ENCODE measurements around the gene CALR. TPM values are rescaled to one million over a fixed set of nuclear protein-coding genes. Genes with fewer than 3 reads are reported as not detected.
"Not testable (repeated sequence)": the region's sequence is repeated elsewhere in the genome, so short reads cannot be mapped to it uniquely, and the experiment has no call there.

The CALR gene
- total RNA-seq, 1 experiment from 2014 or later: 992 TPM

DNA sequence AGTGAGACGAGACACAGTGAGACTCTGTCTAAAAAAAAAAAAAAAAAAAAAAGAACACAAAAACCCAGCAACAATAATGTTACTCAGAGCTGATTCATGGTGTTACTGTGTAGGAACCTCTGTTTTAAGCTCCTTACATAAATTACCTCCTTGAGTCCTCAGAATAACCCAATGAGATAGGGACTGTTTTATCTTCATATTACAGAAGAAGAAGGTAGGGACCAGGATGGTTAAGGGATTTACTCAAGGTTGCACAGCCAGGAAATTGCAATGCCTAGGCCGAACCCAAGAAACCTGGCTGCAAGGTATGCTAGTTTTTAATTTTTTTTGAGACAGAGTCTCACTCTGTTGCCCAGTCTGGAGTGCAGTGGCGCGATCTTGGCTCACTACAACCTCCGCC, 29.5 kb downstream of the CALR start:
- in situ Hi-C loops (cut with HindIII; ENCODE audit: low pct_unique_long_range_greater_than_20kb, low sequenced_read_pairs): no loop called here
- no peak for DNase-seq (ENCODE audit: low read depth)

DNA sequence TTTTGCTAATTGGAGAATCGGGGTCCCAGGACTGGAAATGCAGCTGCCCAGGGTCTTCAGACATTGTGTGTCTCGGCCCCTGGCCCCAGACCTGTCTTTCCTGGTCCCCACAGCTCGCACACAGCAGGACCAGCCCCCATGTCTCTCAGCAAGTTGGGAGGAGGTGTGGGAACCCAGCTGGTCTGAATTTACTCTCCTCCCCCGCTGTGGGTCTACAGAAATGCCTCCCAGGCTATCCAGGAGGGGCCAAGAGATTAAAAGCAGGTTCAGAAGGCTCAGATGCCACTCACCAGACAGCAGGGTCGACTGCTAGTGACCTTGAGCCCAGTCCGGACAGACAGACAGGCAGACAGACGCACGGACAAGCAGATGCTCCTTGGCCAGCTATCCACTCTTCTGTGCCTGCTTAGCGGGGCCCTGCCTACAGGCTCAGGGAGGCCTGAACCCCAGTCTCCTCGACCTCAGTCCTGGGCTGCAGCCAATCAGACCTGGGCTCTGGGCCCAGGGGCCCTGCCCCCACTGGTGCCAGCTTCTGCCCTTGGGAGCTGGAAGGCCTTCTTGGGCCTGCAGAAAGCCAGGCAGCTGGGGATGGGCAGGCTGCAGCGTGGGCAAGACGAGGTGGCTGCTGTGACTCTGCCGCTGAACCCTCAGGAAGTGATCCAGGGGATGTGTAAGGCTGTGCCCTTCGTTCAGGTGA, 31.0 kb downstream of the CALR start, which contains the start of gene DAND5:
Gene DAND5, plus strand, starts transcription at position 285 of the 697 bp plus-strand sequence. Its CDS starts 85 bp downstream, at position 370.
- in situ Hi-C loops (cut with HindIII; ENCODE audit: low pct_unique_long_range_greater_than_20kb, low sequenced_read_pairs): no loop called here
- no peak for DNase-seq (ENCODE audit: low read depth)

GRCh38 chr19:12970070-12970820, 31.8 kb downstream of the CALR start:
- in situ Hi-C loops (cut with HindIII; ENCODE audit: low pct_unique_long_range_greater_than_20kb, low sequenced_read_pairs): no loop called here
- DNase-seq (ENCODE audit: low read depth): no peak

DNA sequence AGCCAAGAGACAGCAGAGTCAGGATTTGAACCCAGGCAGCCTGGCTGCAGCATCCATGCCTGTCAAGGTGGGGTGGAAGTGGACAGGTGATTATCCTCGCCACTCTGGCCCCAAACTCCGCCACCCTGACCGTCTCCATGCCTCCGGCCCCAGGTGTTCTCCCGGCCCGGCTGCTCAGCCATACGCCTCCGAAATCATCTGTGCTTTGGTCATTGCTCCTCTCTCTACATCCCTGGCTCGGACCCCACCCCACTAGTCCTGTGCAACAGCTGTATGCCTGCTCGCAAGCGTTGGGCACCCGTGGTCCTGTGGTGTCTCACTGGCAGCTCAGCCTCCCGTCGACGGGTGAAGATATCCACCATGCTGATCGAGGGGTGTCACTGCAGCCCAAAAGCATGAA, 34.8 kb downstream of the CALR start:
- DNase-seq (ENCODE audit: low read depth): no peak
- in situ Hi-C loops (cut with HindIII; ENCODE audit: low pct_unique_long_range_greater_than_20kb, low sequenced_read_pairs): no loop called here

GRCh38 chr19:12974301-12975220, 36.2 kb downstream of the CALR start:
- in situ Hi-C loops (cut with HindIII; ENCODE audit: low pct_unique_long_range_greater_than_20kb, low sequenced_read_pairs): no loop called here
- no peak for DNase-seq (ENCODE audit: low read depth)

- no peak for DNase-seq (ENCODE audit: low read depth)
- in situ Hi-C loops (cut with HindIII; ENCODE audit: low pct_unique_long_range_greater_than_20kb, low sequenced_read_pairs): no loop called here
These were observed 36.9 kb downstream of the CALR start for GRCh38 chr19:12975221-12975741.

GRCh38 chr19:12976109-12976508, 37.7 kb downstream of the CALR start:
- in situ Hi-C loops (cut with HindIII; ENCODE audit: low pct_unique_long_range_greater_than_20kb, low sequenced_read_pairs); DNase-seq (ENCODE audit: low read depth): not testable (repeated sequence)

- in situ Hi-C loops (cut with HindIII; ENCODE audit: low pct_unique_long_range_greater_than_20kb, low sequenced_read_pairs): no loop called here
These were observed 41.6 kb downstream of the CALR start for GRCh38 chr19:12979974-12980373.

DNA sequence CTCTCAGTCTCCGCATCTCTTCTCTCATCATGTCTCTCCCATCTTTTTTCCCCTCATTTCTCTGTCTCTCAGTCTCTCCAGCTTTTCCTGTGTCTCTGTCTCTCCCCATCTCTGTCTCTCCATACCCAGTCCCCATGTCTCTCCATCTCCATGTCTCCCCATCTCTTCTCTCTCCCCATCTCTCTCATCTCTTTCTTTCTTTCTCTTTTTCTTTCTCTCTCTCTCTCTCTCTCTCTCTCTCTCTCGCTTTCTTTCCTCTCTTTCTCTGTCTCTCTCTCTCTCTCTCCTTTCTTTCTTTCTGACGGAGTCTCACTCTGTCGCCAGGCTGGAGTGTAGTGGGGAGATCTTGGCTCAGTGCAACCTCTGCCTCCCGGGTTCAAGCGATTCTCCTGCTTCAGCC, 44.2 kb downstream of the CALR start:
- no peak for DNase-seq (ENCODE audit: low read depth)
- in situ Hi-C loops (cut with HindIII; ENCODE audit: low pct_unique_long_range_greater_than_20kb, low sequenced_read_pairs): no loop called here

More at GRCh38 chr19:12979974-12980373, 41.6 kb downstream of the CALR start:
- no peak for DNase-seq (ENCODE audit: low read depth)

GRCh38 chr19:12983091-12983490, 44.7 kb downstream of the CALR start:
- DNase-seq (ENCODE audit: low read depth): no peak
- in situ Hi-C loops (cut with HindIII; ENCODE audit: low pct_unique_long_range_greater_than_20kb, low sequenced_read_pairs): no loop called here

GRCh38 chr19:12983542-12984142, 45.2 kb downstream of the CALR start:
- DNase-seq (ENCODE audit: low read depth): peak; percentile 82
- in situ Hi-C loops (cut with HindIII; ENCODE audit: low pct_unique_long_range_greater_than_20kb, low sequenced_read_pairs): no loop called here

DNA sequence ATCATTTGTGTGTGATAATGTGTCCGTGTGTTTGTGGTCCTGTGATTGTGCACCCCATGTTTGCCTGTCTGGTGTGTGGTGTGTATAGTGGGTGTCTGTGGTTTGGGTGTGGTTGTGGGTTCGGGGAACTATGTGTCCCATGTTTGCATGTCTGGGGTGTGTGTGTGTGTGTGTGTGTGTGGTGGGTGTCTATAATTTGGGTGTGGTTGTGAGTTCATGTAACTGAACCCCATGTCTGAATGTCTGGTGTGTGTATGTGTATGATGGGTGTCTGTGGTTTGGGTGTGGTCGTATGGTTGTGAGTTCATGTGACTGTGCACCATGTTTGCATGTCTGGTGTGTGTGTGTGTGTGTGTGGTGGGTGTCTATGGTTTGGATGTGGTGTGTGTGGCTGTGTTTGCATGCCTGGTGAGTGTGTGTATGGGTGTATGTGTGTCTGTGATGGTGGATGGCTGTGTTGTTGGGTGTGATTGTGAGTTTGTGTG, 45.8 kb downstream of the CALR start:
- in situ Hi-C loops (cut with HindIII; ENCODE audit: low pct_unique_long_range_greater_than_20kb, low sequenced_read_pairs): no loop called here
- DNase-seq (ENCODE audit: low read depth): no peak

DNA sequence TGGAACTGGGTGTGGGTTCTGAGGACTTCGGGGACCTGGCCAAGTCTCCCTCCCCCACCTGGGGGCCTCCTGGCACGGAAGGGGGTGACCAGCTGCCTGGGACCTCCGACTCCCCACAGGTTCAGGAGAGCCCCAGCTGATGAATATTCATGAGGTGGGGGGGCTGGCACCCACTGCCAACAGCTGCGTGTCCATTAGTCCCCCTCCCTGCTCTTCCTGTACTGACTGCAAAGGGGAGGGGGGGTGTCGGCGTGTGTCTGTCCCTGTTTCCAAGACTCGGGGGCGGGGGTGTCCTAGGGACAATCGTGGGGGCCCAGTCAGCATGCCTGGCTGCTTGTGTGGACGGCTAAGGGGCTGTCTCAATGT, 46.3 kb downstream of the CALR start:
- no peak for DNase-seq (ENCODE audit: low read depth)
- in situ Hi-C loops (cut with HindIII; ENCODE audit: low pct_unique_long_range_greater_than_20kb, low sequenced_read_pairs): no loop called here

GRCh38 chr19:12985049-12985776, 46.8 kb downstream of the CALR start:
- in situ Hi-C loops (cut with HindIII; ENCODE audit: low pct_unique_long_range_greater_than_20kb, low sequenced_read_pairs): no loop called here
- peak; percentile 77 for DNase-seq (ENCODE audit: low read depth)

- no peak for DNase-seq (ENCODE audit: low read depth)
- in situ Hi-C loops (cut with HindIII; ENCODE audit: low pct_unique_long_range_greater_than_20kb, low sequenced_read_pairs): no loop called here
These were observed 48.3 kb downstream of the CALR start for GRCh38 chr19:12986726-12987125.

DNA sequence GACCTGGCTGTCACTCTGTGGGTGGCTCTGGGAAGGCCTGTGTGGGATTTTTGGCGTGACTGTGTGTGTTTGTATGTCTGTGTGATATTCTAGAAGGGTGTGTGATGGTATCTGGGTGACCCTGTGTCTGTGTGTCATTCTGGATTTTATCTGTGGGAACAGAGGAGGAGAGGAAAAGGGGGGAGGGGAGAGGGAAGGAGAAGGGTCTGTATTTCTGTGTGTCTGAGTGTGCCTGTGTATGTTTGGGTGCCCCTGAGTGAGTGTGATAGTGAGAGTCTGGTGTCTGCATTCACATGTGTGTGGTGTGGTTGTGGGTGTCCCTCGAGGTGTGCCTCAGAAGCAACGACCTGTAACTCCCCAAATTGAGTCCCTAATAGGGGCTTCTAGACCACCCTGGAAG, 48.8 kb downstream of the CALR start:
- DNase-seq (ENCODE audit: low read depth): no peak
- in situ Hi-C loops (cut with HindIII; ENCODE audit: low pct_unique_long_range_greater_than_20kb, low sequenced_read_pairs): no loop called here

- in situ Hi-C loops (cut with HindIII; ENCODE audit: low pct_unique_long_range_greater_than_20kb, low sequenced_read_pairs): no loop called here
- no peak for DNase-seq (ENCODE audit: low read depth)
These were observed 49.4 kb downstream of the CALR start for GRCh38 chr19:12987781-12988180.

Data from Caki2 (cell line).